ENCODE results near the gene KCTD5.

KCTD5 gene

DNA sequence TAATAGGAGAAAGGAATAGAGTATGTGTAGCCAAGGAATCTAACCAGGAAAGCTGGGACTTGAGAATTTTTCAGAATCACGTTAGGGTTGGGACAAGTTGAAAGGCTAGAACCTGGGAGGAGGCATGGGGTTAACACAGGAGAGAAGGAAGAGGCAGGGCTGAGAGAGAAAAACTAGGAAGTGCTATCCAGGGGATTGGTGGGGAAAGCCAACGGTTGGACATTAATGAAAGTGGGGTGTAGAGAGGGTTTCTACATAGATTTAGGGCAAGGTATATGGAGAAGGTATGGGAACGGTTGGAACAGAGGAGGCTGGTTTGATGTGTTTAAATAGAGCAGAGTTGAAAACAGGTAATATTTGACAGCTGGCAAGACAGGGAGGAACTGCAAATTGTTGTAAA, 72.8 kb downstream of the KCTD5 start:
- Histone ChIP-seq H3K27me3 (replicated peaks) (no peaks in the 10 kb centered on the region), H3K27ac (no peak overlapping the region), H3K36me3 (replicated peaks) (peaks cover 38% of the 10 kb centered on the region), H3K4me3 (ENCODE audit: low read depth, low read length) (no peak overlapping the region)
- in situ Hi-C loops (cut with HindIII; ENCODE audit: low pct_ligation_motif_present, low sequenced_read_pairs), result no loop called here
- TF ChIP-seq, protein P1, sequence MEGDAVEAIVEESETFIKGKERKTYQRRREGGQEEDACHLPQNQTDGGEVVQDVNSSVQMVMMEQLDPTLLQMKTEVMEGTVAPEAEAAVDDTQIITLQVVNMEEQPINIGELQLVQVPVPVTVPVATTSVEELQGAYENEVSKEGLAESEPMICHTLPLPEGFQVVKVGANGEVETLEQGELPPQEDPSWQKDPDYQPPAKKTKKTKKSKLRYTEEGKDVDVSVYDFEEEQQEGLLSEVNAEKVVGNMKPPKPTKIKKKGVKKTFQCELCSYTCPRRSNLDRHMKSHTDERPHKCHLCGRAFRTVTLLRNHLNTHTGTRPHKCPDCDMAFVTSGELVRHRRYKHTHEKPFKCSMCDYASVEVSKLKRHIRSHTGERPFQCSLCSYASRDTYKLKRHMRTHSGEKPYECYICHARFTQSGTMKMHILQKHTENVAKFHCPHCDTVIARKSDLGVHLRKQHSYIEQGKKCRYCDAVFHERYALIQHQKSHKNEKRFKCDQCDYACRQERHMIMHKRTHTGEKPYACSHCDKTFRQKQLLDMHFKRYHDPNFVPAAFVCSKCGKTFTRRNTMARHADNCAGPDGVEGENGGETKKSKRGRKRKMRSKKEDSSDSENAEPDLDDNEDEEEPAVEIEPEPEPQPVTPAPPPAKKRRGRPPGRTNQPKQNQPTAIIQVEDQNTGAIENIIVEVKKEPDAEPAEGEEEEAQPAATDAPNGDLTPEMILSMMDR (IDR thresholded peaks at IDR 0.05; ENCODE audit: low read depth, low read length, missing control alignments), result no peak
- DNase-seq, result no peak

DNA sequence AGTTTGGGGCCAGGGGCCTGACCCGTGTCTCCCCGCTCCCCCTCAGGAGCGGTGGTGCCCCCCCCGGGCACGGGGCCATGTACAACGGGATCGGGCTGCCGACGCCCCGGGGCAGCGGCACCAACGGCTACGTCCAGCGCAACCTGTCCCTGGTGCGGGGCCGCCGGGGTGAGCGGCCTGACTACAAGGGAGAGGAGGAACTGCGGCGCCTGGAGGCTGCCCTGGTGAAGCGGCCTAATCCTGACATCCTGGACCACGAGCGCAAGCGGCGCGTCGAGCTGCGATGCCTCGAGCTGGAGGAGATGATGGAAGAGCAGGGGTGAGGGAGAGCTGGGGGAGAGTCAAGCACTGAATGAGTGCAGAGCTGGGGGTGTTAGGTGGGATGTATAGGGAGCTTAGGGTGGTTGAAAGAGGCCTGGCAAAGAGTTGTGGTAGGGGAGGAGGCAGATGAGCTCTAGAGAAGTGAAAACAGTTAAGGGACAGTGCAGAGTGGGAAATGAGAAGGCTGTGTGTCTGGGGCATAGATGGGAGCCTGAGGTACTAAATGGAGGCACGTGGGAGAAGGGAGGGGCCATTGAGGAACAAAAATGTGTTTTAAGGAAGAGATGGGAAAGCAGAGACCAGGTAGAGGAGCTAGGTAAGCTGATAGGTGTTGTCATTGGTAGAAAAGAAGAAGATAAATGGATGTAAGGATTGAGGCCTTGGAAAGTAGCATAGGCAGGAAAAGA, 74.1 kb downstream of the KCTD5 start:
- H3K4me3 ChIP-seq (ENCODE audit: low read depth, low read length), result no peak overlapping the region
- TF ChIP-seq, protein P1 (IDR thresholded peaks at IDR 0.05; ENCODE audit: low read depth, low read length, missing control alignments), result no peak
- DNase-seq, result no peak
- no peak overlapping the region for H3K27ac ChIP-seq
- in situ Hi-C loops (cut with HindIII; ENCODE audit: low pct_ligation_motif_present, low sequenced_read_pairs), result no loop called here
- no peaks in the 10 kb centered on the region for H3K27me3 ChIP-seq (replicated peaks)
- H3K36me3 ChIP-seq (replicated peaks), result peaks cover 51% of the 10 kb centered on the region

DNA sequence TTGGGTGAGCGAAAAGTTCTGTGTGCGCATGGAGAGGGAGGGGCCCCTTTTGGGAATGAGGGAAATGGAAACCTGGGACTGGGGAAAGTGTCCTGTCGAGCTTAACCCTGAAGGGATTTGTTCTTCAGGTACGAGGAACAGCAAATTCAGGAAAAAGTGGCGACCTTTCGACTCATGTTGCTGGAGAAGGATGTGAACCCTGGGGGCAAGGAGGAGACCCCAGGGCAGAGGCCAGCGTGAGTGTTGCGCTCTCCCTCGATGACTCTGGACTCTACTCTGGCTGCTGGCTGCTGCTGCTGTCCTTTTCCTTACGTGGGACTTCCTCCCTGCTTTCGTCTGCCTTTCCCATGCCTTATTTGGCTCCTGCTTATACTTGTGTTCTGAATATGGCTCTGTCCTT, 75.0 kb downstream of the KCTD5 start:
- Histone ChIP-seq H3K36me3 (replicated peaks) (peaks cover 60% of the 10 kb centered on the region), H3K27me3 (replicated peaks) (no peaks in the 10 kb centered on the region), H3K4me3 (ENCODE audit: low read depth, low read length) (no peak overlapping the region), H3K27ac (no peak overlapping the region)
- in situ Hi-C loops (cut with HindIII; ENCODE audit: low pct_ligation_motif_present, low sequenced_read_pairs), result no loop called here
- TF ChIP-seq, protein P1 (IDR thresholded peaks at IDR 0.05; ENCODE audit: low read depth, low read length, missing control alignments), result no peak
- DNase-seq, result no peak
